Measurements from ENCODE around the gene ZDHHC8.

The ZDHHC8 gene

GRCh38 chr22:20130731-20131596 is 640 bp upstream of the ZDHHC8 start:
- no peak for DNase-seq

- no peak for DNase-seq
These were observed 468 bp downstream of the ZDHHC8 start for GRCh38 chr22:20131859-20132685.

- DNase-seq, result no peak
These were observed 1.2 kb downstream of the ZDHHC8 start for GRCh38 chr22:20132686-20133246.

GRCh38 chr22:20133930-20134549 is 2.4 kb downstream of the ZDHHC8 start:
- DNase-seq, result no peak

GRCh38 chr22:20135265-20135664 is 3.7 kb downstream of the ZDHHC8 start:
- no peak for DNase-seq

GRCh38 chr22:20135806-20136602 is 4.4 kb downstream of the ZDHHC8 start:
- no peak for DNase-seq

- no peak for DNase-seq
These were observed 4.9 kb downstream of the ZDHHC8 start for GRCh38 chr22:20136603-20136873.

GRCh38 chr22:20137113-20137512 is 5.5 kb downstream of the ZDHHC8 start:
- DNase-seq, result no peak

GRCh38 chr22:20137671-20138416 is 6.2 kb downstream of the ZDHHC8 start:
- no peak for DNase-seq

GRCh38 chr22:20138417-20138738 is 6.8 kb downstream of the ZDHHC8 start:
- no peak for DNase-seq

- no peak for DNase-seq
These were observed 7.3 kb downstream of the ZDHHC8 start for GRCh38 chr22:20138868-20139267.

- DNase-seq, result no peak
These were observed 7.9 kb downstream of the ZDHHC8 start for GRCh38 chr22:20139391-20140106.

- DNase-seq, result no peak
These were observed 8.5 kb downstream of the ZDHHC8 start for GRCh38 chr22:20140107-20140445.

GRCh38 chr22:20140521-20140964 is 8.9 kb downstream of the ZDHHC8 start:
- no peak for DNase-seq

- DNase-seq, result no peak
These were observed 9.8 kb downstream of the ZDHHC8 start for GRCh38 chr22:20141186-20142077.

GRCh38 chr22:20142711-20143621 is 11.4 kb downstream of the ZDHHC8 start:
- no peak for DNase-seq

- DNase-seq, result no peak
These were observed 12.5 kb downstream of the ZDHHC8 start for GRCh38 chr22:20143883-20144665.

- no peak for DNase-seq
These were observed 13.7 kb downstream of the ZDHHC8 start for GRCh38 chr22:20145206-20145831.

Measured in AML-193 (cell line).